MCF 10A (cell line): ENCODE measurements around the gene SLC9A8. TPM values are rescaled to one million over a fixed set of nuclear protein-coding genes. Genes with fewer than 3 reads are reported as not detected.
"Not testable (repeated sequence)": the region's sequence is repeated elsewhere in the genome, so short reads cannot be mapped to it uniquely, and the experiment has no call there.

Experiments
- BruUV-seq: library from RNA; stranded (reverse); fragments of 400-500 nt; replicated peaks from 2 replicates; lab custom pipeline; 2021; lab: Mats Ljungman, UMichigan
- CTCF ChIA-PET: fragments of 300-600 bp; sonication (Branson Sonifier 250); formaldehyde crosslinking; extraction: SDS; loops from one replicate; lab custom pipeline; 2021; ENCODE audit warnings: antibody characterized with exemption, inconsistent platforms; lab: Yijun Ruan, JAX
- POLR2A ChIA-PET: fragments of 300-600, 350-650 bp; sonication (Branson Sonifier 250); formaldehyde crosslinking; extraction: SDS; loops from one replicate; lab custom pipeline; 2020; ENCODE audit warnings: antibody characterized with exemption, inconsistent platforms; lab: Yijun Ruan, JAX
- DNase-seq: peaks from one replicate; pipeline ENCODE4 v3.0.0-alpha.2; 2018; ENCODE audit not compliant: unreplicated experiment
- H3K27ac Mint-ChIP-seq: one replicate; pipeline ENCODE4 v1.8.0; 2022; ENCODE audit warnings: mild to moderate bottlenecking, low read depth, mixed read lengths; ENCODE audit not compliant: unreplicated experiment
- H3K27me3 Mint-ChIP-seq: one replicate; pipeline ENCODE4 v1.8.0; 2022; ENCODE audit warnings: mixed read lengths; ENCODE audit not compliant: insufficient read depth, unreplicated experiment
- H3K36me3 Mint-ChIP-seq: one replicate; pipeline ENCODE4 v1.8.0; 2022; ENCODE audit warnings: mild to moderate bottlenecking, moderate library complexity, mixed read lengths; ENCODE audit not compliant: insufficient read depth, unreplicated experiment
- H3K4me1 Mint-ChIP-seq: one replicate; pipeline ENCODE4 v1.8.0; 2022; ENCODE audit warnings: mixed read lengths; ENCODE audit not compliant: insufficient read depth, unreplicated experiment
- H3K4me3 Mint-ChIP-seq: one replicate; pipeline ENCODE4 v1.8.0; 2022; ENCODE audit warnings: mild to moderate bottlenecking, moderate library complexity, mixed read lengths; ENCODE audit not compliant: unreplicated experiment
- H3K9me3 Mint-ChIP-seq: one replicate; pipeline ENCODE4 v1.8.0; 2022; ENCODE audit warnings: mixed read lengths; ENCODE audit not compliant: unreplicated experiment
- CTCF ChIP-seq: fragments of 200-600 bp; IDR thresholded peaks from one replicate; pipeline ENCODE4 v1.8.0; 2022; ENCODE audit warnings: antibody characterized with exemption, mild to moderate bottlenecking; ENCODE audit not compliant: unreplicated experiment
- intact Hi-C: fragments of 100-400 bp; cut with micrococcal nuclease; formaldehyde crosslinking; loops from 2 replicates; pipeline ENCODE4 v1.14.1; 2022
- total RNA-seq: library from RNA; stranded (reverse); gene quantifications from 2 replicates; pipeline ENCODE4 v1.2.3, GENCODE V29; 2022

The SLC9A8 gene
- total RNA-seq, 1 experiment from 2014 or later, result 14.6 TPM

- no peaks in the 10 kb centered on the region for H3K4me1 Mint-ChIP-seq
- no peak overlapping the region for H3K4me3 Mint-ChIP-seq
- no peaks in the 10 kb centered on the region for H3K27me3 Mint-ChIP-seq
- no TSS peak for BruUV-seq
- H3K27ac Mint-ChIP-seq, result no peak overlapping the region
- ChIA-PET CTCF (interaction anchor here (0.9 to 1.3 kb wide), 2 partner anchors 12 to 13 kb away, joined by 5 to 6 read pairs; no protein-coding TSS in a partner anchor), POLR2A (interaction anchor here (0.5 to 0.7 kb wide), 3 partner anchors 9 to 1986 kb away, joined by 3 to 4 read pairs (median 3); no protein-coding TSS in a partner anchor)
- intact Hi-C loops, result no loop called here
- H3K9me3 Mint-ChIP-seq, result no peaks in the 10 kb centered on the region
- no peak for TF ChIP-seq CTCF
- DNase-seq, result no peak
- peaks cover 23% of the 10 kb centered on the region for H3K36me3 Mint-ChIP-seq
These were observed 46.4 kb downstream of the SLC9A8 start for GRCh38 chr20:49859011-49859410.

GRCh38 chr20:49859807-49860206 is 47.2 kb downstream of the SLC9A8 start:
- intact Hi-C loops, result no loop called here
- Mint-ChIP-seq H3K27ac (no peak overlapping the region), H3K36me3 (peaks cover 30% of the 10 kb centered on the region), H3K27me3 (no peaks in the 10 kb centered on the region), H3K4me3 (no peak overlapping the region), H3K4me1 (no peaks in the 10 kb centered on the region), H3K9me3 (no peaks in the 10 kb centered on the region)
- CTCF ChIA-PET, result interaction anchor here (0.5 to 0.9 kb wide), 5 partner anchors 14 to 85 kb away, joined by 4 to 6 read pairs (median 5); no protein-coding TSS in a partner anchor
- TF ChIP-seq CTCF, result no peak
- no TSS peak for BruUV-seq
- POLR2A ChIA-PET, result interaction anchor here (0.7 to 1.1 kb wide), 2 partner anchors 10 kb away, joined by 3 read pairs; no protein-coding TSS in a partner anchor
- DNase-seq, result peak; percentile 26

GRCh38 chr20:49861232-49861631 is 48.6 kb downstream of the SLC9A8 start:
- BruUV-seq, H3K27ac Mint-ChIP-seq, H3K27me3 Mint-ChIP-seq, intact Hi-C loops, H3K4me1 Mint-ChIP-seq, DNase-seq, H3K4me3 Mint-ChIP-seq, H3K9me3 Mint-ChIP-seq: not testable (repeated sequence)
- ChIA-PET CTCF (interaction anchor here (1.6 to 2.8 kb wide), 2 partner anchors 15 to 253 kb away, joined by 5 to 7 read pairs; no protein-coding TSS in a partner anchor), POLR2A (interaction anchor here (1.1 kb wide), 1 partner anchor 17 kb away, joined by 6 read pairs; no protein-coding TSS in a partner anchor)
- H3K36me3 Mint-ChIP-seq, result peaks cover 33% of the 10 kb centered on the region

- Mint-ChIP-seq H3K27ac (no peak overlapping the region), H3K9me3 (no peaks in the 10 kb centered on the region), H3K4me1 (no peaks in the 10 kb centered on the region), H3K36me3 (peaks cover 22% of the 10 kb centered on the region), H3K4me3 (no peak overlapping the region), H3K27me3 (no peaks in the 10 kb centered on the region)
- BruUV-seq, result no TSS peak
- intact Hi-C loops, result no loop called here
- no peak for DNase-seq
- CTCF ChIA-PET, result interaction anchor here (0.6 to 2.8 kb wide), 3 partner anchors 16 to 254 kb away, joined by 3 to 7 read pairs (median 5); no protein-coding TSS in a partner anchor
- POLR2A ChIA-PET, result no interaction called here
- no peak for TF ChIP-seq CTCF
These were observed 50.1 kb downstream of the SLC9A8 start for GRCh38 chr20:49862607-49863200.
